GM06990 (cell line): ENCODE results near the gene DNAJC17.

Experiments used
- DNase-seq: peaks from one replicate; pipeline ENCODE4 v3.0.0-alpha.2; 2011; ENCODE audit not compliant: insufficient read length; ENCODE audit errors: extremely low read depth
- H3K27me3 ChIP-seq: replicated peaks from 2 replicates; pipeline ENCODE4 v1.6.0; 2011; ENCODE audit warnings: low read length; ENCODE audit not compliant: control insufficient read depth, insufficient read depth
- H3K36me3 ChIP-seq: 2 replicates; pipeline ENCODE4 v1.5.1; 2011; ENCODE audit warnings: low read length; ENCODE audit not compliant: control insufficient read depth, insufficient read depth
- H3K4me3 ChIP-seq: replicated peaks from 2 replicates; pipeline ENCODE4 v1.5.1; 2011; ENCODE audit warnings: low read depth, mild to moderate bottlenecking, control low read depth, low read length
- TF ChIP-seq, protein P1 (sequence below): IDR thresholded peaks from 2 replicates; pipeline ENCODE4 v1.5.1; 2011; ENCODE audit warnings: low read length, control low read depth, mild to moderate bottlenecking, inconsistent platforms; ENCODE audit not compliant: insufficient read depth, poor library complexity, severe bottlenecking

DNAJC17 gene

DNA sequence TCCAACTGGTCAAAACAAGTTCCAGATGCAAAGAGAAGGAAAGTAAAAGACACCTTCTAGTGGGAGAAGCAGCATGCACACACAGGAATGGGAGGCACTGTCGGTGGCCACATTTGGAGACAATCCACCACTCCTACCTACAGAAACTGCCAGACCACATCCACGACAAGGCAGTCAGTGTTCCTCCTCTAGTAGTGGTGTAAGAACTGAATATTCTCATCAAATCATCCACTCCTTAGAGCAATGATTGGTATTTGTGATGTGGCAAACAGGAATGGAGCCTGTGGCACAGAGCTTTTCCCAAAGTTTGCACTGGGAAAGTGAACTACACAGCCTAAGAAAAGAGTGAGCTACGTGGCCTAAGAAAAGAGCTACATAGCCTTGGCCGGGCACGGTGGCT is 31.5 kb upstream of the DNAJC17 start:
- Histone ChIP-seq H3K36me3 (no peaks in the 10 kb centered on the region), H3K27me3 (no peaks in the 10 kb centered on the region; the same call in 1 of the 2 replicates), H3K4me3 (no peak overlapping the region)
- DNase-seq: no peak
- TF ChIP-seq, protein P1, sequence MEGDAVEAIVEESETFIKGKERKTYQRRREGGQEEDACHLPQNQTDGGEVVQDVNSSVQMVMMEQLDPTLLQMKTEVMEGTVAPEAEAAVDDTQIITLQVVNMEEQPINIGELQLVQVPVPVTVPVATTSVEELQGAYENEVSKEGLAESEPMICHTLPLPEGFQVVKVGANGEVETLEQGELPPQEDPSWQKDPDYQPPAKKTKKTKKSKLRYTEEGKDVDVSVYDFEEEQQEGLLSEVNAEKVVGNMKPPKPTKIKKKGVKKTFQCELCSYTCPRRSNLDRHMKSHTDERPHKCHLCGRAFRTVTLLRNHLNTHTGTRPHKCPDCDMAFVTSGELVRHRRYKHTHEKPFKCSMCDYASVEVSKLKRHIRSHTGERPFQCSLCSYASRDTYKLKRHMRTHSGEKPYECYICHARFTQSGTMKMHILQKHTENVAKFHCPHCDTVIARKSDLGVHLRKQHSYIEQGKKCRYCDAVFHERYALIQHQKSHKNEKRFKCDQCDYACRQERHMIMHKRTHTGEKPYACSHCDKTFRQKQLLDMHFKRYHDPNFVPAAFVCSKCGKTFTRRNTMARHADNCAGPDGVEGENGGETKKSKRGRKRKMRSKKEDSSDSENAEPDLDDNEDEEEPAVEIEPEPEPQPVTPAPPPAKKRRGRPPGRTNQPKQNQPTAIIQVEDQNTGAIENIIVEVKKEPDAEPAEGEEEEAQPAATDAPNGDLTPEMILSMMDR: no peak

DNA sequence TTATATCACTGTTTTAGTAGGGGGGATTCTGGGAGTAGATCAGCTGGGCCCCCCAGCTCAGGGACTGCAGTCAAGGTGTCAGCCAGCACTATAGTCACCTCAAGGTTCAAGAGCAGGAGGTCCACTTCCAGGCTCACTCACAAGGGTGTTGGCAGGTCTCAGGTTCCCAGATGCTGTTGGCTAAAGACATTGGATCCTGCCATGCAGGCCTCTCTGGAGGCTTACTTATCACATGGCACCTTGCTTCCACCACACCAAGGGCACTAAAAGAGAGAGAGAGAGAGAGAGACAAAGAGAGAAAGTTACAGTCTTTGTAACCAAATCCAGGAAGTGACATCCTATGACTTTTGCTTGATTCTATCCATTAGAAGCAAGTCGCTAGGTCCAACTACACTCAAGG is 28.7 kb upstream of the DNAJC17 start:
- TF ChIP-seq, protein P1: no peak
- H3K36me3 ChIP-seq: no peaks in the 10 kb centered on the region
- H3K4me3 ChIP-seq: no peak overlapping the region
- DNase-seq: no peak
- H3K27me3 ChIP-seq: no peaks in the 10 kb centered on the region

DNA sequence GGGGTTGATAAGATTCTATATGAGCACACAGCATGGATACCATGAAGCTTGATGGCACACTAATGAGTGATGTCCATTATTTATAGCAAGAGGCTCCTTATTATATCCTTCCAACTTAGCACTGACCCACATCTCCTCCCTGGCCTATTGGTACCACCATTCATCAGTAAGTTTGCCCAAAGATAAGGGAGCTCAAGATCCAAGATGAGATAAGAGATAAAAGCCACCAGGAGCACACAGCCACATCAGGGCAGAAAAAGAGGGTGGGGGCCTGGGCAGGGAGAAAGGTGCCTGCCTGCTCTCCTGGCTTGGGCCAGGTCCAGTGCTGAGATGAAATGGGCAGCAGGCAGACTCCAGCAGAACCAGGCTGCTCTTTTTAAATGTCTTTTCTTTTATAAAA is 25.6 kb upstream of the DNAJC17 start:
- Histone ChIP-seq H3K27me3 (no peaks in the 10 kb centered on the region), H3K36me3 (no peaks in the 10 kb centered on the region), H3K4me3 (no peak overlapping the region)
- TF ChIP-seq, protein P1: no peak
- no peak for DNase-seq

DNA sequence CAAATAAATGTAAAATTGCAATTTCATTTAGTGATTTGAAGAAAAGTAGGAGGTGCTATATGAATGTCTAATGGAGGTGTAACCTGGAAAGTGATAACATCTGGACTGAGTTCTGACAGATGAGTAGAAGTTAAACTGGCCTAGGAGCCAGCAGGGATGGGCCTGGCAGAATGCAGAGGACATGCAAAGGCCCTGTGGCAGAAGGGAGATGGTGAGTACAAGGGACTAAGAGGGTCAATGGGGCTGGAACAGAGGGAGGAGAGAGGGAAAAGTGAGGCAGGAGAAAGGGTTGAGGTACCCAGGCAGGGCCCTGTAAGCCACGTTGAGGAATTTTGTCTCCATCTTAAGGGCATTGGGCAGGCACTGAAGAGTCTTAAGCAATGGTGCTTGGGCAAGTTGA is 24.6 kb upstream of the DNAJC17 start:
- Histone ChIP-seq H3K4me3 (no peak overlapping the region), H3K36me3 (no peaks in the 10 kb centered on the region), H3K27me3 (no peaks in the 10 kb centered on the region)
- no peak for DNase-seq
- TF ChIP-seq, protein P1: no peak

DNA sequence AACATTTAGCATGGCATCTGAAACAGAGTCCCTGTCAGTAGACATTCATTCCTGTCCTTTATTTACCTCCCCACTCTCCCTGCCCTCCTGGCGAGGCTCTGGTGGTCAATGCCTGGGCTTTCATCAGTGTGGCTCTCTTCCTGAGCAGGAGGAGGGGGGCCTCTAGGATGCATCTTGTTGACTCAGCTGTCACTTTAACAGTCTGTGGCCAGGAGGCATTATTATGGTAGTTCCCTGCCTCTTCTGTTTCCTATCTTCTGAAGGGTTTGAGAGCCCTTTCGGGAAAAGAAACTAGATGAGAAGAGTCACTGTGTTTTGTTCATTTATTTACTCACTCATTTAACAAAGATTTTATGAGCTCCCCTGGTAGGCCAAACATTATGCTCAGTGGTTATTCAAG is 23.6 kb upstream of the DNAJC17 start:
- no peaks in the 10 kb centered on the region for H3K27me3 ChIP-seq
- no peak for DNase-seq
- TF ChIP-seq, protein P1: no peak
- no peaks in the 10 kb centered on the region for H3K36me3 ChIP-seq
- H3K4me3 ChIP-seq: no peak overlapping the region

DNA sequence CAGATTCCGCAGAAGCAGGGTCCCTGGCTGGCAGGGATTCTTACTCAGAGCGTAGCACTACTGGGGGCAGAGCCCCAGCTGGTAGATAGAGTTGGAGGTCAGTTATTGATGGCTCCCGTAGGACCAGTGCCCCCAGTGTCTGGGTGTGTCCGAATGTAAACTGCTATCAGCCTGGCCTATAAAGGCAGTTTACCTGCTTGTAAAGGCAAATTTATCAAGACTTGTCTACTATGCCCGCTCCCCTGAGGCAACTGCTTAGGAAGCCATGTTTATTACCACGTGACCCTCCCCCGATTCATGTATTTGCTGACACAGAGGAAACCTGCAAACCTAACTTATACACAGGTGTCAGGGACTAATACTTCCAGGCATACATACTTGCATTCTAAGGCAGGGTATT is 21.8 kb upstream of the DNAJC17 start:
- TF ChIP-seq, protein P1: no peak
- DNase-seq: no peak
- H3K27me3 ChIP-seq: no peaks in the 10 kb centered on the region

More for the DNA sequence above, 21.8 kb upstream of the DNAJC17 start:
- Histone ChIP-seq H3K36me3 (no peaks in the 10 kb centered on the region), H3K4me3 (no peak overlapping the region)
